Activated B cell treated with CpG ODN at 0.5 μM for 24 hours (primary cell): ENCODE data around the gene GALNT2. TPM values are rescaled to one million over a fixed set of nuclear protein-coding genes. Genes with fewer than 3 reads are reported as not detected.

Source experiments
- ATAC-seq: fragments of 200-7000 bp; cut with Tn5 transposase; one replicate; pipeline ENCODE4 v1.10.0; 2021; ENCODE audit warnings: low read depth, mild to moderate bottlenecking, moderate library complexity
- CTCF ChIA-PET: fragments of 350-600 bp; sonication (Branson Sonifier 250); formaldehyde crosslinking; loops from one replicate; lab custom pipeline; 2021; ENCODE audit warnings: antibody characterized with exemption; lab: Charles Lee
- POLR2A ChIA-PET: fragments of 350-600 bp; sonication (Branson Sonifier 250); formaldehyde crosslinking; loops from one replicate; lab custom pipeline; 2021; ENCODE audit warnings: antibody characterized with exemption; lab: Charles Lee
- DNase-seq: peaks from one replicate; pipeline ENCODE4 v3.0.0; 2022
- H3K27ac Mint-ChIP-seq: one replicate; pipeline ENCODE4 v1.8.0; 2020; ENCODE audit warnings: mixed read lengths
- H3K27me3 Mint-ChIP-seq: one replicate; pipeline ENCODE4 v1.8.0; 2021; ENCODE audit warnings: mixed read lengths
- H3K36me3 Mint-ChIP-seq: one replicate; pipeline ENCODE4 v1.8.0; 2021; ENCODE audit warnings: low read depth, mixed read lengths
- H3K4me1 Mint-ChIP-seq: one replicate; pipeline ENCODE4 v1.8.0; 2021; ENCODE audit warnings: mixed read lengths
- H3K4me3 Mint-ChIP-seq: one replicate; pipeline ENCODE4 v1.8.0; 2020; ENCODE audit warnings: mild to moderate bottlenecking, mixed read lengths
- H3K9me3 Mint-ChIP-seq: one replicate; pipeline ENCODE4 v1.8.0; 2020; ENCODE audit warnings: mixed read lengths
- CTCF ChIP-seq: fragments of 200-600 bp; IDR thresholded peaks from one replicate; pipeline ENCODE4 v1.8.0; 2022; ENCODE audit warnings: antibody characterized with exemption, mild to moderate bottlenecking
- intact Hi-C: fragments of 100-400 bp; cut with micrococcal nuclease; formaldehyde crosslinking; loops from one replicate; pipeline ENCODE4 v1.15.1; 2024
- total RNA-seq: library from RNA; stranded (reverse); gene quantifications from 2 replicates; pipeline ENCODE4 v1.2.3, GENCODE V29; 2022

The GALNT2 gene
- total RNA-seq, 1 donor from 2014 or later, result 108 TPM

GRCh38 chr1:230044729-230045128, 22.3 kb upstream of the GALNT2 start:
- H3K27me3 Mint-ChIP-seq, result peaks cover 11% of the 10 kb centered on the region
- TF ChIP-seq CTCF, result no peak

GRCh38 chr1:230047114-230047865, 19.7 kb upstream of the GALNT2 start:
- ChIA-PET CTCF (no interaction called here), POLR2A (no interaction called here)
- H3K9me3 Mint-ChIP-seq, result peaks cover 2% of the 10 kb centered on the region
- intact Hi-C loops, result no loop called here
- DNase-seq (no peak), ATAC-seq (no peak)
- no peak for TF ChIP-seq CTCF
- no peak overlapping the region for H3K27ac Mint-ChIP-seq
- peaks cover 4% of the 10 kb centered on the region for H3K4me1 Mint-ChIP-seq
- H3K27me3 Mint-ChIP-seq, result peaks cover 8% of the 10 kb centered on the region
- no peaks in the 10 kb centered on the region for H3K36me3 Mint-ChIP-seq
- no peak overlapping the region for H3K4me3 Mint-ChIP-seq

More at GRCh38 chr1:230044729-230045128, 22.3 kb upstream of the GALNT2 start:
- peaks cover 4% of the 10 kb centered on the region for H3K9me3 Mint-ChIP-seq
- intact Hi-C loops, result no loop called here
- H3K4me3 Mint-ChIP-seq, result no peak overlapping the region
- H3K4me1 Mint-ChIP-seq, result no peaks in the 10 kb centered on the region
- POLR2A ChIA-PET, result no interaction called here
- CTCF ChIA-PET, result no interaction called here
- DNase-seq (no peak), ATAC-seq (no peak)
- no peaks in the 10 kb centered on the region for H3K36me3 Mint-ChIP-seq
- H3K27ac Mint-ChIP-seq, result no peak overlapping the region

DNA sequence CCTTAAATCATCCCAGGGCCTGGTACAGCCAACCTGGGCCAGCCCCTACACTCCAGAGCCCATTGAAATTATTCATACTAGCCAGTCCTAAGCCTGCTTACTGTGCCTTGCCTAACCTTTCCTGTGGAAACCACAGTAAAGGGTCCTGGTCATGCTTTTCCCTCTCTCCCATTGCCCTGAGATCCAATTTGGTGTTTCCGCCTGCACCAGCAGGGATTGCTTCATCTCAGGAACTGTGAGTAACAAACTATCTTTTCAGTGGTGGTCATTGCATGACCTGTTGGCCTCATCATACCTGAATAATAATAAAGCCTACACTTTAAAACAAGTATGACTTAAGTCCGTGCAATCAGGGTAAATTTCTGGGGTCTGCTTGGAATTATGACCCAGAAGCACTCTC, 18.7 kb upstream of the GALNT2 start:
- no peak for ATAC-seq
- no peak overlapping the region for H3K27ac Mint-ChIP-seq
- peaks cover 2% of the 10 kb centered on the region for H3K9me3 Mint-ChIP-seq
- ChIA-PET CTCF (no interaction called here), POLR2A (no interaction called here)
- H3K27me3 Mint-ChIP-seq, result peaks cover 8% of the 10 kb centered on the region
- DNase-seq, result no peak
- intact Hi-C loops, result no loop called here
- H3K4me1 Mint-ChIP-seq, result peaks cover 4% of the 10 kb centered on the region
- no peak for TF ChIP-seq CTCF
- no peak overlapping the region for H3K4me3 Mint-ChIP-seq
- no peaks in the 10 kb centered on the region for H3K36me3 Mint-ChIP-seq

DNA sequence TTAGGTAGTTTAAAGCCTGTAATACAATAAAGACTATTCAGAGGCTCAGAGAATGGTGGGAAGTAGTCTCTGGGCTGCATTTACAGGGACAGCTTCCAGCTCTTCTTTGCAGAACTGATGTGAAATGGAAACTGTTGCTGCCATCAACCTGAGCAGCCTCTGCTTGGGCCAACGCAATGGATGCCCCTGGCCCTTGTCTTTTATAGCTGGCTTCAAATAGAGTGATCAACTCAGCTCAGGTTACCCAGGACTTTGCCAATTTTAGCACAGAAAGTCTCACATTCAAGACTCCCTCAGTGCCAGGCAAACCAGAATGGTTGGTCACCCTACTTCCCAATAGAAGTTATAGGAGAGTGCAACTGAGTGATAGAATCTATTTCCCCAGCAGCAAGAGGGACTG, 18.1 kb upstream of the GALNT2 start:
- H3K4me3 Mint-ChIP-seq, result no peak overlapping the region
- TF ChIP-seq CTCF, result no peak

DNA sequence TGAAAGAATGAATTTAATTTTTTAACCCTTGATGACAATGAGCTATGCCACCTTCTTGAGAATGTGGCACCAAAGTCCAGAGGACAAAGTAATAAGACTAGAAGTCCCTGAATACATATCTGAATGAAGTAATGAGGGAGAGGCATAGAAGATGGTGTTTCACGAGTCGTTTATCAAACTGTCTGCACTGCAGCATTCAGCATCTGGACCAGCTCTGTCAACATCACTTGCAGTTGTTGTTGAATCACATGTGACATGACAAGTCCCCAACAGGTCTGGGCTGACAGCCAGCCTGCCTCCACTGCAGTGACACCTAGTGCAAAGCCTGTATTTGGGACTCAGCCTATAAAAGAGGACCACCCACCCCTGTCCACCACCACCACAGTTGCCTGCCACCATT, 17.3 kb upstream of the GALNT2 start:
- DNase-seq (no peak), ATAC-seq (no peak)
- CTCF ChIA-PET, result no interaction called here
- TF ChIP-seq CTCF, result no peak
- peaks cover 6% of the 10 kb centered on the region for H3K27me3 Mint-ChIP-seq
- no peaks in the 10 kb centered on the region for H3K36me3 Mint-ChIP-seq
- intact Hi-C loops, result no loop called here
- H3K9me3 Mint-ChIP-seq, result peaks cover 2% of the 10 kb centered on the region
- H3K4me3 Mint-ChIP-seq, result no peak overlapping the region
- POLR2A ChIA-PET, result no interaction called here
- peaks cover 4% of the 10 kb centered on the region for H3K4me1 Mint-ChIP-seq
- H3K27ac Mint-ChIP-seq, result no peak overlapping the region

More for the DNA sequence above, 18.1 kb upstream of the GALNT2 start:
- peaks cover 4% of the 10 kb centered on the region for H3K4me1 Mint-ChIP-seq
- ChIA-PET POLR2A (no interaction called here), CTCF (no interaction called here)
- no peaks in the 10 kb centered on the region for H3K36me3 Mint-ChIP-seq
- peaks cover 4% of the 10 kb centered on the region for H3K27me3 Mint-ChIP-seq
- DNase-seq (no peak), ATAC-seq (no peak)
- no peak overlapping the region for H3K27ac Mint-ChIP-seq
- intact Hi-C loops, result no loop called here
- peaks cover 2% of the 10 kb centered on the region for H3K9me3 Mint-ChIP-seq
